GM19023 (cell line): Measurements from ENCODE around the gene E4F1.

Experiments
- ATAC-seq: cut with Tn5 transposase; IDR thresholded peaks from one replicate; pipeline ENCODE4 v1.9.1; 2021; ENCODE audit warnings: mild to moderate bottlenecking, moderate library complexity; ENCODE audit not compliant: unreplicated experiment

Gene E4F1

DNA sequence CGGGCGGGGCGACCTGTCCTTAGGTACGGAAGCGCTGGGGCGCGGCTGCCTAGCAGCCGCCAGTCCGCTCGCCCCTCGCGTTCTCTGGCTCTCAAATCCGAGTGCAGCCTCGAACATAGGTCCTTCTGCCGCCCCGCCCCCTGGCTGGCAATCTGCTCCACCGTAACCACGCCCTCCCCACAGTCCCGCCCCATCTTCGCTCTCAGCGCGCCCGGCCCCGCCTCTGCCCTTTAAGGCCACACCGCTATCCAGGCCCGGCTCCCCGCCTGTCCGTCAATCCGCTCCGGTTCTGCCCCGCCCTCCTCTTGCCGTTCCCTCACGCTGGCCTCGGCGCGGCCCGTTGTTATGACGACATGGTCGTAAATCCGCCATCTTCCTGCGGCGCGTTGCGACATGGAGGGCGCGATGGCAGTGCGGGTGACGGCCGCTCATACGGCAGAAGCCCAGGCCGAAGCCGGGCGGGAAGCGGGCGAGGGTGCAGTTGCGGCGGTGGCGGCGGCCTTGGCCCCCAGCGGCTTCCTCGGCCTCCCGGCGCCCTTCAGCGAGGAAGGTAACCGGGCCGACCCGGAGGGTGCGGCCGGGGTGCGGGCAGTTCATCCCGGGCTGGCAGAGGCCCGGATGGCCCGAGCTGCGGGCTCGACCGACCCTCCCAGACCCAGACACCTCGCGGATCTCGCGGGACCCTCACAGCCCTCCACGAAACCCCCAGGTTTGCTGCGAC is at the start of gene E4F1:
Gene E4F1 (plus strand): TSS at position 371 of the 721 bp plus-strand sequence. CDS start 23 bp downstream, at position 394.
- peak; percentile 95 for ATAC-seq

- no peak for ATAC-seq
Observed at GRCh38 chr16:2173916-2174315, 49.5 kb upstream of the E4F1 start.

- no peak for ATAC-seq
Observed at GRCh38 chr16:2174396-2175131, 48.8 kb upstream of the E4F1 start.

DNA sequence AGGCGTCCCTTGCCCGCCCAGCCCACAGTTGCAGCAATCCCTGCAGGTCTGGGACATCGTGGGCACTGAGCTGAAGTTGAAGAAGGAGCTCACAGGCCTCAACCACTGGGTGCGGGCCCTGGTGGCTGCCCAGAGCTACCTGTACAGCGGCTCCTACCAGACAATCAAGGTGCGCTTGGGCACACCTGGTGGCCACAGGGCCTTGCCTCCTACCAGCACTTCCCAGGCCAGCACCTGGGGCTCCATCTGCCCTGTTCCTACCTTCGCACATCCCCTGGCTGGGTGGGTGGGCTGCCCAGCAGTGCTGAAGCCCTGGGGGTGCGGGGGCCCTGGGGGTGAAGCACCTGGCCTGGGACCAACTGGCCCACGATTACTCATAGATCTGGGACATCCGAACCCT is 47.9 kb upstream of the E4F1 start:
- ATAC-seq: no peak

DNA sequence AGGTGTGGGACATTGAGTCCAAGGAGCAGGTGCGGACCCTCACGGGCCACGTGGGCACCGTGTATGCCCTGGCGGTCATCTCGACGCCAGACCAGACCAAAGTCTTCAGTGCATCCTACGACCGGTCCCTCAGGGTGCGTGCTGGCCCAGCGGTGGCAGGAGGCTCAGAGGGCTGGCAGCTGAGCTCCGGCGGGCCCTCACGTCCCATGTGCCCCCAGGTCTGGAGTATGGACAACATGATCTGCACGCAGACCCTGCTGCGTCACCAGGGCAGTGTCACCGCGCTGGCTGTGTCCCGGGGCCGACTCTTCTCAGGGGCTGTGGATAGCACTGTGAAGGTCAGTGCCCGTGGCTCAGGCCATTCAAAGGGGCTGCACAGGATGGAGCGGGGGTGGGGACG is 47.3 kb upstream of the E4F1 start:
- ATAC-seq: no peak

- no peak for ATAC-seq
Observed at GRCh38 chr16:2177101-2177500, 46.3 kb upstream of the E4F1 start.

DNA sequence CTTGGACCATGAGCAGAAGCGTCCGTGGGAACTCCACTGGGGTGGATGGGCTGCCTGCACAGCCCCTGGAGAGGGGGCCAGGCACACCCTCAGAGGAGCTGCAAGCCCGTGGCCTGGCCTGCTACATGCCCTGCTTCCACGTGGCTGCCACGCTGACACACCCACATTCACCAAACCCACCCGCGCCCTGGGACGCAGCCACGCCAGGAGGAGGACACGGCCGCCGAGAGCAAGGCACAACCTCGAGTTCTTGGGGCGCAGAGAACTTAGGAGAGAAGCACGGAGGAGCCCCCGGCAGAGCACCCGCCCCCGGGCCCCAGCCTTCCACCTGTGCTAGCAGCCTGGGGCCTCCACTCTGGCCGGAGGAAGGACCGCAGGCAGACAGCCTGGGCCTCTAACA is 45.8 kb upstream of the E4F1 start:
- ATAC-seq: no peak

DNA sequence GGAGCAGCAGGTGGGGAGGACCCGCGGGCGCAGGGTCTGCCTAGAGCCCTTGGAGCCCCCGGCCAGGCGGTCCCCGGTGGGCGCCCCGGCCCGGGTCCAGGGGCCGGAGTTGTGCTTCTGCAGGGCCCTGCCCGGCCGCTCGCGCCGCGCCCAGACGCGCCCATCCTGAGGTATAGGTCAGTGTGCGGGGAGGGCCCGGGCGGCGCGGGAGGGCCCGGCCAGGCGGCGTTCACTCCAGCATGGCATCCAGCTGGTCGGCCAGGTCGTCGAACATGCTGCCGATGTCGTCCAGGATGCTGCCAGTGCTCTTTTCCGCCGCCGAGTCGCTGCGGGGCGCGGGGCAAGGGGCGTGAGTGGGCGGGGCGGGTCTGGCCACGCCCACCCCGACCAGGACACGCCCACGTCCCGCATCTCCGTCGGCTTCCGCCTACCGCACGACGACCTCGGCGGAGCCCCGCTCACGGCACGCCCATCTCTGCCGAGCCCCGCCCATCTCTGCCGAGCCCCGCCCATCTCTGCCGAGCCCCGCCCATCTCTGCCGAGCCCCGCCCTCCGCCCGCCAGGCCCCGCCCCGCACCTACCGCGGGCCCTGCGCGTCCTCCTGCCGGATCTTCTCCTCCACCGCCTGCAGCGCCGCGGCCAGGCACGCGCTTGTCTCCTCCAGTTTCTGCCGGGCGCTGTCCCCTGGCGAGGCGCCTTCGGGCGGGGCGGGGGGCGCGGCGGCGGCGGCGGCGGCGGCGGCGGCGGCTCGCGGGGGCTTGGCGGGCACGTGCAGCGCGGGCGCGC is 44.9 kb upstream of the E4F1 start:
- no peak for ATAC-seq

DNA sequence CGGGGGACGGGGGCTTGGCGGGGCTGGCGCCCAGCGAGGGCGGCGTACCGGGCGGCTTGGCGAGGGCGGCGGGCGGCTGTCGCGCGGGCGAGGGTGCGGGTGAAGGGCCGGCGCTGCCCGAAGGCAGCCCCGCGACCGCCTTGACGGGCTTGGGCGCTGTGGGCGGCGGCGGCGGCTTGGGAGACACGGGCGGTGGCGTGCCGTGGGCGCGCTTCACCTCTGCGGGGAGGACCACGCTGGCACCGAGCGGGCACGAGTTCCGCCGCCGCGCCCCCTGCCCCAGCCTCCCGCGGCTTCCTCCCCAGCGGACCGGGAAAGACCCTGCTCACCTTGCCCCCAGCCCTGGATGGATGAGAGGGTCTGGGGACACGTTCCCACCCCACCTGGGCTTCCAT is 44.3 kb upstream of the E4F1 start:
- no peak for ATAC-seq

DNA sequence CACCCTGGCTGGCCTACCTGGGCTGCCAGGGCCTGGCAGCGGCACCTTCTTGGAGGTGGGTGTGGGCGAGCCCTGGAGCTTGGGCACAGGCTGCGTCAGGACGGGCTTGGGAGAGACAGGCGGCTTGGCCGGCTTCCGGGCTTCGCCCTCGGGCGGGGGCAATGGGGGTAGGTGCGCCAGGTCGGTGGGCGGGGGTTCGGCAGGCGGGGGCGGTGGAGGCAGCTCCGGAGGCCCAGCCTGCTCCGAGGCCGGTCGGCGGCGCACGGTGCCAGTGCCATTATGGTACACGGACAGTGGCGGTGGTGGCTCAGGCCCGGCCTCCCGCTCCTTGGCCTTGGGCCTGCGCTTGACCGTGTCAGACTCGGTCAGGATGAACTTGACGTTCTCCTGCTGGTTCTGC is 43.8 kb upstream of the E4F1 start:
- ATAC-seq: no peak

- no peak for ATAC-seq
Observed at GRCh38 chr16:2180461-2180860, 42.9 kb upstream of the E4F1 start.

- ATAC-seq: no peak
Observed at GRCh38 chr16:2180962-2181923, 42.1 kb upstream of the E4F1 start.

GRCh38 chr16:2181952-2182351 is 41.4 kb upstream of the E4F1 start:
- no peak for ATAC-seq

DNA sequence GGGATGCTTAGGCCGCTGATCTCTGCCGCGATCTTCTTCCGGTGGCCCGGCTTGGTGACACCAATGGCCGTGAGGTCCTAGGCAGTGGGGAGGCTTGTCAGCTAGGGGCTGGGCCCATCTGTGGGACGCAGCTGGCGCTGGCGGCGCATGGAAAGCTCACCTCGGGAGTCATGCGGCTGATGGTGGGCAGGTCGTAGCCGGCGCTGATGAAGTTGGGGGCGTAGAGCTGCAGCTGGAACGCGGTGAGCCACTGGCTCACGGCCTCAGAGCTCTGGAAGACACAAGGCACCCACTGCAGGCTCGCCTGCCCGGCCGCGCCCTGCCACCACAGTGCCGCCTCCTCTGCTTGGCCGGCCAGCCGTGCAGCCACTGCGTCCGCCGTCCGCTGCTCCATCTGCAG is 39.7 kb upstream of the E4F1 start:
- ATAC-seq: no peak

DNA sequence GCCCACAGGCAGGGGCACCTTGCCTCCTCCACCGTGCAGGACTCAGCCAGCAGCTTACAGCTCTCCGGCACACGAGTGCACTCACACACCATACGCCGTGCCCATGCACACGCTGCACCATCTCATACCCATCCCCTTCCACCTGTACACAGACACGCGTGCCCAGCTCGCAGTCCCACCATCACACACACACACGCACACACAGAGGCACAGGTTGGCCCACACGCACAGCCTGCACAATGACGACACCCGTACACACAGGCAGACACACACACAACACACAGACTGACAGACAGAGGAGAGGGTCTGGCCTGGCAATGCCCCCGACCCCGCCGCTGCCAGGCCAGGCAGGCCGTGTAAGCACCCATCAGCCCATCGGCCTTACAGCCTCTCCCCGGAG is 39.0 kb upstream of the E4F1 start:
- ATAC-seq: no peak

DNA sequence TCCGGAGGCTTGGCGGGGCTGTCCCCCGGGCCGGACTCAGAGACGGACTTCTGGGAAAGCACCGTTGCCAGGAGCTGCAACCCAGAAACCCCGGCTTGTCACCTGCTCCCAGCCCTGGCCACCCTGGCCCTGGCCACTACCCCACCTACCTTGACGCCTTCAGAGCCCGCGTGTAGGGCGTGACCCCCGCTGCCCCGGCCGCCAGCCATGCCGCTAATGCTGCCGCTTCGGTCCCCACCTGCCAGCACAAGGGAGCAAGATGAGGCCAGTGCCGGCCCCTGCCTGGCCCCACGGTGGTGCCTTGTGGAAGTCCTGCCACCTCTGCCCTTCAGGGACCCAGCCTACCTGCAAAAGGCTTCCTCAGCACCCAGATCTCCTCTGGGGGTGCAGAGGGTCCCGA is 38.4 kb upstream of the E4F1 start:
- ATAC-seq: no peak

DNA sequence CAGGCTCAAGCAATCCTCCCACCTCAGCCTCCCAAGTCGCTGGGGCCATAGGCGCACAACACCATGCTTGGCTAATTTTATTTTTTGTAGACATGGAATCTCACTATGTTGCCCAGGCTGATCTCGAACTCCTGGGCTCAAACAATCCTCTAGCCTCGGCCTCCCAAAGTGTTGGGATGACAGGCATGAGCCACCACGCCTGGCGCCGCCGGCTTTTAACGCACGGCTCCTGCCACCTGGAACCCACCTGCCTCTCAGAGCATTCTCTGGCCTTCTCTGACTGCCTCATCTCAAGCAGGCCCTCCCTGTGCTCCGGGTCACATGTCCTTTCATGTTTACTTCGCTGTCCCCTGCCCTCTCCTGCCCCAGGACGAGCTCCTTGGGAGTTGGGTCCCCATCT is 37.3 kb upstream of the E4F1 start:
- no peak for ATAC-seq

DNA sequence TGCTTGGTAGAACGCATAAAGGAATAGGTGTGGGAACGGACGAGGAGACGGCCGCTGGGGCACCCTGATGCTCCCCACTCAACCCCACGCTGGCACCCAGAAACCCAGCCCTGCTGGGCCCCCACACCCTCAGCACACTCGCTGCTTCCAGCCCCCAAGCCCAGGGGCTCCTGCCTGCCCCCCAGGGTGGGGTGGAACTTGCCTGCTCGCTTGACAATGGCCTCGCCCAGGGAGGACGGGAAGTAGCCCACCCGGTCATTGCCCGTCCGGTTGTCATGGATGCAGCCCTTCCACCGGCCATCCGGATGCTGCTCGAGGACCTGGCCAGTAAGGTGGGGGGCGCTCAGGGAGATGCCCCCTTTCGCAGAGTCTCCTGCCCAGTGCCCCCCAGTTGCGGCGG is 36.9 kb upstream of the E4F1 start:
- no peak for ATAC-seq

DNA sequence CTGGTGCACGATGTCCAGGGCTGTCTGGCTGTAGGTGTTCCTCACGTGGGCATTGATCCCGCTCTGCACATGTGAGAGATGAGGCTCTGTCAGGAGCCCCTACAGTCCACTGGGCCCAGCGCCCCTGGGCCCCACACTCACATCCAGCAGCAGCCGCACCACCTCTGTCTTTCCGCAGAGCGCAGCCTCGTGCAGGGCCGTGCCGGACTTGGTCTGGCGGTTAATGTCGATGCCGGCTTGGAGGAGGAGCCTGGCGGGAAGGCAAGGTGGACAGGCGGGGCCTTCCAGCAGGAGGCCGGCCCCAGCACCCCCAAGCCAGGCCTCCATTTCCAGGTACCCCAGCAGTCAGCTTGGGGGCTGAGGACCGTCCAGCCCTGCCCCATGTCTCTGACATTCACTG is 36.2 kb upstream of the E4F1 start:
- no peak for ATAC-seq

- ATAC-seq: no peak
Observed at GRCh38 chr16:2188395-2188794, 35.0 kb upstream of the E4F1 start.
